Activated B cell treated with CpG ODN at 0.5 μM for 24 hours (primary cell): ENCODE data around the gene ARHGAP21. TPM values are rescaled to one million over a fixed set of nuclear protein-coding genes. Genes with fewer than 3 reads are reported as not detected.

Source experiments
- ATAC-seq: fragments of 200-7000 bp; cut with Tn5 transposase; one replicate; pipeline ENCODE4 v1.10.0; 2021; ENCODE audit warnings: low read depth, mild to moderate bottlenecking, moderate library complexity
- CTCF ChIA-PET: fragments of 350-600 bp; sonication (Branson Sonifier 250); formaldehyde crosslinking; loops from one replicate; lab custom pipeline; 2021; ENCODE audit warnings: antibody characterized with exemption; lab: Charles Lee
- POLR2A ChIA-PET: fragments of 350-600 bp; sonication (Branson Sonifier 250); formaldehyde crosslinking; loops from one replicate; lab custom pipeline; 2021; ENCODE audit warnings: antibody characterized with exemption; lab: Charles Lee
- DNase-seq: peaks from one replicate; pipeline ENCODE4 v3.0.0; 2022
- H3K27ac Mint-ChIP-seq: one replicate; pipeline ENCODE4 v1.8.0; 2020; ENCODE audit warnings: mixed read lengths
- H3K27me3 Mint-ChIP-seq: one replicate; pipeline ENCODE4 v1.8.0; 2021; ENCODE audit warnings: mixed read lengths
- H3K36me3 Mint-ChIP-seq: one replicate; pipeline ENCODE4 v1.8.0; 2021; ENCODE audit warnings: low read depth, mixed read lengths
- H3K4me1 Mint-ChIP-seq: one replicate; pipeline ENCODE4 v1.8.0; 2021; ENCODE audit warnings: mixed read lengths
- H3K4me3 Mint-ChIP-seq: one replicate; pipeline ENCODE4 v1.8.0; 2020; ENCODE audit warnings: mild to moderate bottlenecking, mixed read lengths
- H3K9me3 Mint-ChIP-seq: one replicate; pipeline ENCODE4 v1.8.0; 2020; ENCODE audit warnings: mixed read lengths
- intact Hi-C: fragments of 100-400 bp; cut with micrococcal nuclease; formaldehyde crosslinking; loops from one replicate; pipeline ENCODE4 v1.15.1; 2024
- total RNA-seq: library from RNA; stranded (reverse); gene quantifications from 2 replicates; pipeline ENCODE4 v1.2.3, GENCODE V29; 2022
- TF ChIP-seq, protein P1 (sequence below): fragments of 200-600 bp; IDR thresholded peaks from one replicate; pipeline ENCODE4 v1.8.0; 2022; ENCODE audit warnings: antibody characterized with exemption, mild to moderate bottlenecking

Gene ARHGAP21
- total RNA-seq, 1 donor from 2014 or later, result 20.8 TPM

DNA sequence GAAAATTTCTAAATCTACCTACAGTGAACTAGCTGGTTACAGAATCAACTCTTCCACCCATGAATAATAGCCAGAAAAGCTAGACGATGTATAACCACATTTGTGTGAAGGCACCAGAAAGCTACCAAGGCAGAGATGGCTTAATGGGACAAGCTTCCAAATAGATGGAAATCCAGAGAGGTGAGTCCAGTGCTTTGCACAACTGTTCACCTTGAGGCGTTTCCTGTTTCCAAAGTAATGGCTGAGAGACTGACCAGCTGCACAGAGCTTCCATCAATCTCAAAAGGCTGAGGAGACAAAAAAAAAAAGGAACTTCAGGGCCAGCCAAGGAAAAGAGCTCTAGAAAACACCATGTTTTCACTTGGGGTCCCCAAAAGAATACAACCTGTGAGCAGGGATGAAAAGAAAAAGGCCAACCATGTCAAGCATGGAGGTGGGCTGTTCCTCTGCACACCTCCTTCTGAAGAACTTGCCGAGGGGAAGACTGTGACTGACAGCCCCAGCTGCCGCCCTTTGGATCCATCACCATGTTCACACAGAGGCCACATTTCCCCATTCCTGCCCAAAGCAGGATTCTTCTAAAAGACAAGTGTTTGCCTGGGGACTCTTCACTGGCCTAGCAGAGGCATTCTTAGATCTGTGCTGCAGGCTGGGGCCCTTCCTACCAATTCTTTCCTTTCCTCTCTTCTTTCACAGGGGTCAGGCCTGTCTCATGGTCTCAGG, 72.9 kb downstream of the ARHGAP21 start:
- H3K4me3 Mint-ChIP-seq, result no peak overlapping the region
- no peak for DNase-seq
- H3K4me1 Mint-ChIP-seq, result peaks cover 15% of the 10 kb centered on the region
- intact Hi-C loops, result no loop called here
- TF ChIP-seq, protein P1, sequence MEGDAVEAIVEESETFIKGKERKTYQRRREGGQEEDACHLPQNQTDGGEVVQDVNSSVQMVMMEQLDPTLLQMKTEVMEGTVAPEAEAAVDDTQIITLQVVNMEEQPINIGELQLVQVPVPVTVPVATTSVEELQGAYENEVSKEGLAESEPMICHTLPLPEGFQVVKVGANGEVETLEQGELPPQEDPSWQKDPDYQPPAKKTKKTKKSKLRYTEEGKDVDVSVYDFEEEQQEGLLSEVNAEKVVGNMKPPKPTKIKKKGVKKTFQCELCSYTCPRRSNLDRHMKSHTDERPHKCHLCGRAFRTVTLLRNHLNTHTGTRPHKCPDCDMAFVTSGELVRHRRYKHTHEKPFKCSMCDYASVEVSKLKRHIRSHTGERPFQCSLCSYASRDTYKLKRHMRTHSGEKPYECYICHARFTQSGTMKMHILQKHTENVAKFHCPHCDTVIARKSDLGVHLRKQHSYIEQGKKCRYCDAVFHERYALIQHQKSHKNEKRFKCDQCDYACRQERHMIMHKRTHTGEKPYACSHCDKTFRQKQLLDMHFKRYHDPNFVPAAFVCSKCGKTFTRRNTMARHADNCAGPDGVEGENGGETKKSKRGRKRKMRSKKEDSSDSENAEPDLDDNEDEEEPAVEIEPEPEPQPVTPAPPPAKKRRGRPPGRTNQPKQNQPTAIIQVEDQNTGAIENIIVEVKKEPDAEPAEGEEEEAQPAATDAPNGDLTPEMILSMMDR, result no peak
- POLR2A ChIA-PET, result no interaction called here
- peaks cover 2% of the 10 kb centered on the region for H3K36me3 Mint-ChIP-seq
- H3K27me3 Mint-ChIP-seq, result no peaks in the 10 kb centered on the region
- CTCF ChIA-PET, result no interaction called here
- no peak overlapping the region for H3K27ac Mint-ChIP-seq
- ATAC-seq, result no peak
- peaks cover 2% of the 10 kb centered on the region for H3K9me3 Mint-ChIP-seq

DNA sequence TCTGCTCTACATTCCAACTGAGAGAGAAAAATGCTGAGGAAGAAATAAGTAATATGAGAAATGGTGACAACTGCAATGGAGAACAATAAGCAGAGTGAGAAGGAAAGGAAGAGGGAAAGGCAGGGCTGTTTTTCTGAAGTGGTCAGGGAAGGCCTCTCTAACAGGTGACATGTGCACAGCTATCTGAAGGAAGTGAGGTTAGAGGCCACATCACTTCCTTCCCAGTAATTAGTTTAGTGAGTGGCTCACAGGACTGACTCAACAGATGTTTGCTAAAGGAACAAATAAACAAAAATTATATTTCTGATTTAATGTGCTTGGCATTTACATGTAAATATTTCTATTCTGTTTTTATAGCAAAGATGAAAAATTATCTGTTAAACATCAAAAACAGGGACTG, 77.9 kb downstream of the ARHGAP21 start:
- Mint-ChIP-seq H3K27me3 (no peaks in the 10 kb centered on the region), H3K4me1 (peaks cover 4% of the 10 kb centered on the region), H3K4me3 (no peak overlapping the region), H3K27ac (no peak overlapping the region), H3K36me3 (no peaks in the 10 kb centered on the region), H3K9me3 (no peaks in the 10 kb centered on the region)
- CTCF ChIA-PET, result interaction anchor here (0.6 kb wide), 1 partner anchor 63 kb away, joined by 4 read pairs; no protein-coding TSS in a partner anchor
- DNase-seq (no peak), ATAC-seq (no peak)
- intact Hi-C loops, result loop anchor here (10.0 kb wide), 1 partner anchor 239 kb away; no protein-coding TSS in a partner anchor
- TF ChIP-seq, protein P1, result no peak
- POLR2A ChIA-PET, result no interaction called here

DNA sequence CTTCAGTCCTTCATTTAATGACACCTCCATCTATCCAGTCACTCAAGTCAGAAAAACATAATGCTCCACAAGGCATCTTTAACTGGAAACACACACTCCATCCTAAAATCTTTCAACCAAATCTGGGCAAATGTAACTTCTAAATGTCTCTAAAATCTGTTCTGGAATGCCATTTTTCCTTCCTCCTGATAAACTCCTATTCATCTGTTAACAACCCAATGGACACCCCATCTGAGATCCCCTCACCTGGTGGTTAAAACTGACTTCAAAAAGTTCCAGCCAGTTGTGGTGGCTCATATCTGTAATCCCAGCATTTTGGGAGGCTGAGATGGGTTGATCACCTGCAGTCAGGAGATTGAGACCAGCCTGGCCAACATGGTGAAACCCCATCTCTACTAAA, 78.7 kb downstream of the ARHGAP21 start:
- no peaks in the 10 kb centered on the region for H3K36me3 Mint-ChIP-seq
- no peak overlapping the region for H3K27ac Mint-ChIP-seq
- no peaks in the 10 kb centered on the region for H3K27me3 Mint-ChIP-seq
- no peak overlapping the region for H3K4me3 Mint-ChIP-seq
- TF ChIP-seq, protein P1, result no peak
- ChIA-PET POLR2A (no interaction called here), CTCF (interaction anchor here (1.7 kb wide), 1 partner anchor 435 kb away, joined by 6 read pairs; no protein-coding TSS in a partner anchor)
- ATAC-seq (no peak), DNase-seq (no peak)
- H3K4me1 Mint-ChIP-seq, result peaks cover 4% of the 10 kb centered on the region
- no peaks in the 10 kb centered on the region for H3K9me3 Mint-ChIP-seq
- intact Hi-C loops, result loop anchor here (10.0 kb wide), 1 partner anchor 240 kb away; no protein-coding TSS in a partner anchor

DNA sequence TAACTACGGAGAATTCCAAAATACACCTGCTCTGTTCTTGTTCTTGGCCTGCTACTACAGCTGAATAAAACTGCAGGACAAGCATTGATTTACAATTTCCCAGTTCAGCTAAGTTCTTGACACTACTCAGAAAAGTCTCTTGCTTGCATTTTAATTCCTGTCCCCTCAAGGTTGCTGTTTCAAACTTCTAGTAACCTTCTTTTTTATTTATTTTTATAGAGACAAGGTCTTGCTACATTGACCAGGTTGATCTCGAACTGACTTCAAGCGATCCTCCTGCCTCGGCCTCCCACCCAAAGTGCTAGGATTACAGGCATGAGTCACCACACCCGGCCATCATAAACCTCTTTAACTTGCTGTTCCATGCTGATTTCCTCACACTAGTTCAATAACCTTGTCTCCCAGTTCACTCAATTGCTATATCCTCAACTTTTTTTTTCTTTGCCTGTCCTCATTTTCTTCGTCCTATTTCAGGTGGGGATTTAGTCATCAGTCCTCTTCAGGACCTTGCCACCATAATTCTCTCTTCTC, 79.9 kb downstream of the ARHGAP21 start:
- CTCF ChIA-PET, result interaction anchor here (1.2 to 1.7 kb wide), 5 partner anchors 16 to 439 kb away, joined by 3 to 6 read pairs (median 4); no protein-coding TSS in a partner anchor
- no peaks in the 10 kb centered on the region for H3K36me3 Mint-ChIP-seq
- no peaks in the 10 kb centered on the region for H3K27me3 Mint-ChIP-seq
- ATAC-seq, result no peak
- no peak overlapping the region for H3K4me3 Mint-ChIP-seq
- no peaks in the 10 kb centered on the region for H3K9me3 Mint-ChIP-seq
- no peak for DNase-seq
- peaks cover 4% of the 10 kb centered on the region for H3K4me1 Mint-ChIP-seq
- H3K27ac Mint-ChIP-seq, result no peak overlapping the region
- intact Hi-C loops, result loop anchor here (1.0 to 10.0 kb wide), 6 partner anchors 81 to 1069 kb away; partner anchors contain the start of gene PRTFDC1
- TF ChIP-seq, protein P1, result no peak
- POLR2A ChIA-PET, result no interaction called here
